OCI-LY3 (cell line): ENCODE results near the gene TBCE.

ENCODE experiments used
- CTCF ChIP-seq: fragments of 200-600, 300-600 bp; sonication (generic); IDR thresholded peaks from 2 replicates; pipeline ENCODE4 v1.5.1; 2014; ENCODE audit warnings: antibody characterized with exemption, low read length, low read depth
- EZH2phosphoT487 ChIP-seq: fragments of 200-600 bp; shearing (Covaris generic); IDR thresholded peaks from 2 replicates; pipeline ENCODE4 v1.6.1; 2018; ENCODE audit warnings: antibody characterized with exemption, mixed run types, low read depth

- TF ChIP-seq CTCF (no peak), EZH2phosphoT487 (no peak)
These were observed 101.7 kb downstream of the TBCE start for GRCh38 chr1:235468970-235469369.
